ENCODE results near the gene SIAE. TPM values are rescaled to one million over a fixed set of nuclear protein-coding genes. Genes with fewer than 3 reads are reported as not detected.

The SIAE gene
- total RNA-seq, 1 donor from 2014 or later, result 9.6 TPM

GRCh38 chr11:124648610-124649009 is 24.9 kb downstream of the SIAE start:
- no peak for DNase-seq (ENCODE audit: low spot score)
- Mint-ChIP-seq H3K36me3 (ENCODE audit: low read depth) (peaks cover 7% of the 10 kb centered on the region), H3K4me3 (ENCODE audit: unreplicated experiment) (no peak overlapping the region), H3K9me3 (ENCODE audit: low read depth) (no peaks in the 10 kb centered on the region), H3K4me1 (ENCODE audit: low read depth) (peaks cover 13% of the 10 kb centered on the region), H3K27me3 (ENCODE audit: low read depth) (no peaks in the 10 kb centered on the region), H3K27ac (ENCODE audit: unreplicated experiment) (no peak overlapping the region)
- TF ChIP-seq, protein P1, sequence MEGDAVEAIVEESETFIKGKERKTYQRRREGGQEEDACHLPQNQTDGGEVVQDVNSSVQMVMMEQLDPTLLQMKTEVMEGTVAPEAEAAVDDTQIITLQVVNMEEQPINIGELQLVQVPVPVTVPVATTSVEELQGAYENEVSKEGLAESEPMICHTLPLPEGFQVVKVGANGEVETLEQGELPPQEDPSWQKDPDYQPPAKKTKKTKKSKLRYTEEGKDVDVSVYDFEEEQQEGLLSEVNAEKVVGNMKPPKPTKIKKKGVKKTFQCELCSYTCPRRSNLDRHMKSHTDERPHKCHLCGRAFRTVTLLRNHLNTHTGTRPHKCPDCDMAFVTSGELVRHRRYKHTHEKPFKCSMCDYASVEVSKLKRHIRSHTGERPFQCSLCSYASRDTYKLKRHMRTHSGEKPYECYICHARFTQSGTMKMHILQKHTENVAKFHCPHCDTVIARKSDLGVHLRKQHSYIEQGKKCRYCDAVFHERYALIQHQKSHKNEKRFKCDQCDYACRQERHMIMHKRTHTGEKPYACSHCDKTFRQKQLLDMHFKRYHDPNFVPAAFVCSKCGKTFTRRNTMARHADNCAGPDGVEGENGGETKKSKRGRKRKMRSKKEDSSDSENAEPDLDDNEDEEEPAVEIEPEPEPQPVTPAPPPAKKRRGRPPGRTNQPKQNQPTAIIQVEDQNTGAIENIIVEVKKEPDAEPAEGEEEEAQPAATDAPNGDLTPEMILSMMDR (IDR thresholded peaks at IDR 0.05), result no peak

DNA sequence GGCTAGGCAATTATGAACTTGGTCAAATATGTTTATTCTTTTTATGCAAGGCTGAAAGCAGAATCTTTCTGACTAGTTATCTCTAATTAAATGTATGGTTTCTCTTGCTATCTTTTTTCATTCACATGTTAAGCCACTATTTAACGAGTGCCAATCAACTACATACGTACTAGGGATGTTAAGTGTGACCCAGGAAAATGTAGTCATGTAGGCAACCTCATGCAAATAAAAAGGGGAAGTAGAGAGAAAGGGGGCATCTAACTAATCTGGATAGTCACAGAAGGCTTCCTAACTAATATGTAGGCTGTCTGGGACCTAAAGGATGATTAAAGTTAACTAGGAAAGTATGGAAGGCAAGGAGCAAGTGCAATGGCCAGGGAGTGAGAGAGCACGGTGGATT is 27.4 kb downstream of the SIAE start:
- H3K27ac Mint-ChIP-seq (ENCODE audit: unreplicated experiment), result no peak overlapping the region
- H3K27me3 Mint-ChIP-seq (ENCODE audit: low read depth), result no peaks in the 10 kb centered on the region
- H3K9me3 Mint-ChIP-seq (ENCODE audit: low read depth), result no peaks in the 10 kb centered on the region
- H3K36me3 Mint-ChIP-seq (ENCODE audit: low read depth), result no peaks in the 10 kb centered on the region
- TF ChIP-seq, protein P1 (IDR thresholded peaks at IDR 0.05), result no peak
- DNase-seq (ENCODE audit: low spot score), result no peak
- peaks cover 22% of the 10 kb centered on the region for H3K4me1 Mint-ChIP-seq (ENCODE audit: low read depth)
- no peak overlapping the region for H3K4me3 Mint-ChIP-seq (ENCODE audit: unreplicated experiment)

DNA sequence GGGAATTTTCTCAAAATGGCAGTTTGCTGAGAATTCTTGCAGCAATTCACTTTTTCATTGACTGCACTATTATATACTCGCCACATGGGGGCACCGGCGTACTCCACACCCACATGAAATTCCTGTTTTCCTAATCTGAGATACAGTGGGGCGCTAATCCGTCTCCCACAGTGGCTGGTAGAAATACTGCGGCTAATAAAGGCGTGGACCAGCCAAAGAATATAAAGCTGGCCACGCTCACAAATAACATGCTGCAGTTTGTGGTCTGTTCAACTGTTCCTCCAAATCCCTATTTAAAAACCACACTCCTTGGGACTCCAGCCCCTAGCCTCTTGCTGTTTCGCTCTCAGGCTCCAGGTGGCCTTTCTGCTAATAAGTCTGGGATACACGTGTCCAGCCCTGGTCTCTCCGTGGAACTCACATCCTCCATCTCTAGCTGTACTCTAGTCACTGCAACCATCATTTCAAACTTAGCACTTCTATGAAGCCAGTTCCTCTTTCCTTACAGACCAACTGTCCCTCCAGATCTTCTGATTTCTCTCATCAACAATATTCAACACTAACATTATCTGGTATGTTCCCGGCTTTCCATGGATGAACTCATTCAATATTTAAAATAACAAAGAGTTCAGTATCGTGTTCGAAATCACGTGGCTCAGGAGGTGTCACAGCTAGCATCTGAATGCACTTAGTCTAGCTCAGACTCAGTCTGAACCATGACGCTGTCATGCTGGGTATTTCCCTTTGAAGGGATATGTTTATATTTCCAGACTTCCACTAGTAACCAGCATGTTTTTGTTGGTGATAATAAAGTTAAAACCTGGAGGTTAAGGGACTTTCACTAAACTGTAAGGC is 28.9 kb downstream of the SIAE start:
- Mint-ChIP-seq H3K4me3 (ENCODE audit: unreplicated experiment) (peak overlapping the region; percentile 41), H3K4me1 (ENCODE audit: low read depth) (peaks cover 22% of the 10 kb centered on the region), H3K27me3 (ENCODE audit: low read depth) (no peaks in the 10 kb centered on the region), H3K9me3 (ENCODE audit: low read depth) (no peaks in the 10 kb centered on the region), H3K36me3 (ENCODE audit: low read depth) (no peaks in the 10 kb centered on the region), H3K27ac (ENCODE audit: unreplicated experiment) (peak overlapping the region; percentile 99)
- TF ChIP-seq, protein P1 (IDR thresholded peaks at IDR 0.05), result peak; percentile 90
- no peak for DNase-seq (ENCODE audit: low spot score)

DNA sequence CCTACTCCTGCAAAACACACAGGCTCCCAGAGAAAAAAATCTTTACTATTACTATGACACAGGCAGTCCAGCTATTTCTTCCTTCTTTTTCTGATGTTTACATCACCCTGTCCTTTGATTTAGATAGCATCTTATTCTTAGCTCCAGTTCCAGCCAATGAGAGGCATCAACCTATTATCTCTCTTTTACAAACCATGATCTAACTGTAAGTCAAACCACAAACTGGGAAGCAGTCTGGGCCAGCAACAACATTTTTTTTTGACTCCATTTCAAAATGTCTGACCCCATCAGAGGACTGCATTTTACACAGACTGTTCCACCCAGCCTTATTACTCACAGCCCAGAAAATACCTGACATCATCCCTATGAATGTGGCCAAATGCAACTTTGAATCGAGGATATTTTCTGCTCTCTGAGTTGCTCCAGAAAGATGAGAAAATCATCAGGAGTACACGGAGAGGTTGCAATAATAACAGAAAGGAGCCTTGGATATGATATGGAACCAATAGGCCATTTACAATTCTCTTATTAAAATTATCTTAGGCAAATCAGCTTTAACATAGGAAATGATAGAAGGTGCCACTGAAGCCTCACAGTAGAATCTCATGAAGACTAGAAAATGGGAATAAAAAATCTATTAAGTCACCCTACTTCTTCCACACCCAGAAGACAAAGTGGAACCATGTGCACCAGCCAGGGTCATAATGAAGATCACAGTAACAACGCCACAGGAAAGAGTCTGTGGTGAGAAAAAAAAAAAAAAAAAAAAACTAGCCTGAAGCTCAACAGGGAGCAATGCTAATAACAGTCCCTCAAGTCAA is 29.7 kb downstream of the SIAE start:
- Mint-ChIP-seq H3K9me3 (ENCODE audit: low read depth) (no peaks in the 10 kb centered on the region), H3K4me3 (ENCODE audit: unreplicated experiment) (peak overlapping the region; percentile 34), H3K27ac (ENCODE audit: unreplicated experiment) (peak overlapping the region; percentile 99), H3K4me1 (ENCODE audit: low read depth) (peaks cover 22% of the 10 kb centered on the region), H3K36me3 (ENCODE audit: low read depth) (no peaks in the 10 kb centered on the region), H3K27me3 (ENCODE audit: low read depth) (no peaks in the 10 kb centered on the region)
- no peak for DNase-seq (ENCODE audit: low spot score)
- TF ChIP-seq, protein P1 (IDR thresholded peaks at IDR 0.05), result no peak

- Mint-ChIP-seq H3K36me3 (ENCODE audit: low read depth) (no peaks in the 10 kb centered on the region), H3K4me3 (ENCODE audit: unreplicated experiment) (no peak overlapping the region), H3K4me1 (ENCODE audit: low read depth) (peaks cover 22% of the 10 kb centered on the region), H3K27me3 (ENCODE audit: low read depth) (no peaks in the 10 kb centered on the region), H3K9me3 (ENCODE audit: low read depth) (no peaks in the 10 kb centered on the region), H3K27ac (ENCODE audit: unreplicated experiment) (peak overlapping the region; percentile 99)
- DNase-seq (ENCODE audit: low spot score), result no peak
- TF ChIP-seq, protein P1 (IDR thresholded peaks at IDR 0.05), result no peak
Observed at GRCh38 chr11:124643042-124643604, 30.4 kb downstream of the SIAE start.
